Lung (tissue), 12 donors: Measurements from ENCODE around the gene HBEGF. TPM values are rescaled to one million over a fixed set of nuclear protein-coding genes. Genes with fewer than 3 reads are reported as not detected.

ENCODE experiments used
- ATAC-seq: fragments of 200-7000 bp; cut with Tn5 transposase; one replicate; pipeline ENCODE4 v1.9.1; 2020; ENCODE audit warnings: moderate number of reproducible peaks; ENCODE audit not compliant: insufficient read depth, low FRiP score
- DNase-seq, 3 donors: peaks; one replicate each; pipeline ENCODE4 v3.0.0-alpha.2; 2013 to 2017
- H3K27ac ChIP-seq, 2 donors: one replicate each; pipeline ENCODE4 v1.5.1; 2013; ENCODE audit warnings: mild to moderate bottlenecking in 2 of 2, moderate library complexity in 2 of 2, control low read depth in 1 of 2, inconsistent platforms in 1 of 2, low read depth in 1 of 2, low read length in 1 of 2
- H3K27me3 ChIP-seq, 3 donors: one replicate each; pipeline ENCODE4 v1.5.1; 2013; ENCODE audit warnings: low read length in 2 of 3; ENCODE audit not compliant: control insufficient read depth in 3 of 3, insufficient read depth in 3 of 3
- H3K36me3 ChIP-seq, 4 donors: one replicate each; pipeline ENCODE4 v1.5.1; 2013; ENCODE audit warnings: low read length in 4 of 4, mild to moderate bottlenecking in 1 of 4, moderate library complexity in 1 of 4; ENCODE audit not compliant: control insufficient read depth in 4 of 4, insufficient read depth in 4 of 4
- H3K4me1 ChIP-seq, 5 donors: one replicate each; pipeline ENCODE4 v1.5.1; 2013; ENCODE audit warnings: low read length in 5 of 5, mild to moderate bottlenecking in 2 of 5, moderate library complexity in 1 of 5; ENCODE audit not compliant: control insufficient read depth in 5 of 5, insufficient read depth in 5 of 5
- H3K4me3 ChIP-seq: one replicate; pipeline ENCODE4 v1.5.1; 2013; ENCODE audit warnings: mild to moderate bottlenecking, control low read depth, moderate library complexity
- H3K9ac ChIP-seq, 2 donors: one replicate each; pipeline ENCODE4 v1.5.1; 2013; ENCODE audit warnings: low read length in 2 of 2, control low read depth in 1 of 2; ENCODE audit not compliant: insufficient read depth in 1 of 2
- H3K9me3 ChIP-seq, 4 donors: one replicate each; pipeline ENCODE4 v1.5.1; 2013; ENCODE audit warnings: low read length in 3 of 4, mild to moderate bottlenecking in 1 of 4, moderate library complexity in 1 of 4; ENCODE audit not compliant: control insufficient read depth in 4 of 4, insufficient read depth in 3 of 4
- WGBS, 2 donors: extraction: QIAGEN DNeasy Blood & Tissue Kit; methylation state at CpG; one replicate each; pipeline ENCODE4 v1.1.7; 2013; 5-methylcytosine and 5-hydroxymethylcytosine counted together
- polyA plus RNA-seq, 2 donors: library from polyadenylated mRNA; stranded (reverse); fragments of 200-250 nt; gene quantifications; one replicate each; pipeline ENCODE4 v1.2.1, GENCODE V29; 2013
- total RNA-seq, 2 donors: library from RNA; depleted of rRNA in 1 of 2; stranded (reverse); fragments of >200 nt in 1 of 2; gene quantifications; one replicate each; pipeline ENCODE4 v1.2.1, GENCODE V29; 2014 to 2021
- TF ChIP-seq, protein P1 (sequence below): IDR thresholded peaks from 2 replicates; pipeline ENCODE4 v1.5.1; 2012; ENCODE audit warnings: mild to moderate bottlenecking; ENCODE audit errors: control extremely low read depth, extremely low read depth
- donor health status: control.
- donor health status: control.
- donor health status: Bipolar disorder and iron deficiency.
- donor health status: healthy.
- donor health status: DM: yes; HTN: yes; CAD: no.

The HBEGF gene
- total and polyA plus RNA-seq, 4 donors, result 13.0 to 27.1 (median 18.4) TPM

DNA sequence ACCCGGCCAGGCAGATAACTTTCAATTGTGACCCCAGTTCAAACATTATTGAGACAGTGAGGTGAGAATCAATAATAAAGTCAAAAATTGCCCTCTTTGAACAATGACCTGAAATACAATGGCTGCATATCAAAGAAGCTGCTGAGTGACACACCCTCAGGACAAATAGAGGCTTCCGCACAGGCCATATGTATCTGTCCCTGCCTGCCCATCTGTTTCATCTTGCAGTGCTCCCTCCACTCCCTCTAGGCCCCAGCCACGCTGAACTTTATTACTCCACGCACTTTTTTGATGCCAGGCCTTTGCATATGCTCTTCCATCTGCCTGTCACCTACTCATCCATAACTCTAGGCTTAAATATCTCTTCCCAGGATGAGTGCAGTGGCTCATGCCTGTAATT lies 27.6 kb downstream of the HBEGF start:
- Histone ChIP-seq H3K36me3 (no peaks in the 10 kb centered on the region), H3K9ac (no peak overlapping the region), H3K27ac (no peak overlapping the region), H3K9me3 (no peaks in the 10 kb centered on the region), H3K4me1 (peaks cover 7 to 24% (median 14%) of the 10 kb centered on the region in 5 donors), H3K4me3 (no peak overlapping the region), H3K27me3 (no peaks in the 10 kb centered on the region)
- DNase-seq (no peak), ATAC-seq (no peak)
- 94 to 95% methylated on average over 4 of the region's 4 CpGs for WGBS, 2 donors
- TF ChIP-seq, protein P1, sequence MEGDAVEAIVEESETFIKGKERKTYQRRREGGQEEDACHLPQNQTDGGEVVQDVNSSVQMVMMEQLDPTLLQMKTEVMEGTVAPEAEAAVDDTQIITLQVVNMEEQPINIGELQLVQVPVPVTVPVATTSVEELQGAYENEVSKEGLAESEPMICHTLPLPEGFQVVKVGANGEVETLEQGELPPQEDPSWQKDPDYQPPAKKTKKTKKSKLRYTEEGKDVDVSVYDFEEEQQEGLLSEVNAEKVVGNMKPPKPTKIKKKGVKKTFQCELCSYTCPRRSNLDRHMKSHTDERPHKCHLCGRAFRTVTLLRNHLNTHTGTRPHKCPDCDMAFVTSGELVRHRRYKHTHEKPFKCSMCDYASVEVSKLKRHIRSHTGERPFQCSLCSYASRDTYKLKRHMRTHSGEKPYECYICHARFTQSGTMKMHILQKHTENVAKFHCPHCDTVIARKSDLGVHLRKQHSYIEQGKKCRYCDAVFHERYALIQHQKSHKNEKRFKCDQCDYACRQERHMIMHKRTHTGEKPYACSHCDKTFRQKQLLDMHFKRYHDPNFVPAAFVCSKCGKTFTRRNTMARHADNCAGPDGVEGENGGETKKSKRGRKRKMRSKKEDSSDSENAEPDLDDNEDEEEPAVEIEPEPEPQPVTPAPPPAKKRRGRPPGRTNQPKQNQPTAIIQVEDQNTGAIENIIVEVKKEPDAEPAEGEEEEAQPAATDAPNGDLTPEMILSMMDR, result no peak

DNA sequence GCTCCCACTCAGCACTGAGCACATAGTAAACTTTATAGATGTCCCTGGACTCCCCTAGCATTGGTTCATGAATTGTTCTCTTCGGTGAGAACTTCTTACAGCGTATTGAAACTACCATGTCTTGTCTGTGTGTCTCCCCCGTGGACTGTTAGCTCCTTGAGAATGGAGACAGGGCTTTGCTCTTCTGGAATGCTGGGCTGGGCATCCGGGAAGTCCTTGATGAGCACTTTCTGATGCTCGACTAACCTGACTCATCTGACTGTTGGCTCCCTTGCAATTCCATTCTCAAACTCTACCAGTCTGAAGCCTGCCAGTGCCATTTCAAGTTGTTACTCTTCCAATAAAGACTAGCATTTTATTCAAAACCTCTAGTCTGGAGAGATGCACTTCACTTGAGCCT lies 28.5 kb downstream of the HBEGF start:
- no peak for DNase-seq
- no peaks in the 10 kb centered on the region for H3K36me3 ChIP-seq
- H3K27me3 ChIP-seq, result no peaks in the 10 kb centered on the region
- WGBS, 2 donors, result 77 to 86% methylated on average over 5 of the region's 5 CpGs
- H3K4me3 ChIP-seq, result no peak overlapping the region
- no peak overlapping the region for H3K27ac ChIP-seq
- H3K9me3 ChIP-seq, result no peaks in the 10 kb centered on the region
- H3K4me1 ChIP-seq, result peaks cover 0 to 17% (median 5%) of the 10 kb centered on the region in 5 donors
- ATAC-seq, result peak; percentile 27
- no peak overlapping the region for H3K9ac ChIP-seq
- TF ChIP-seq, protein P1, result no peak

DNA sequence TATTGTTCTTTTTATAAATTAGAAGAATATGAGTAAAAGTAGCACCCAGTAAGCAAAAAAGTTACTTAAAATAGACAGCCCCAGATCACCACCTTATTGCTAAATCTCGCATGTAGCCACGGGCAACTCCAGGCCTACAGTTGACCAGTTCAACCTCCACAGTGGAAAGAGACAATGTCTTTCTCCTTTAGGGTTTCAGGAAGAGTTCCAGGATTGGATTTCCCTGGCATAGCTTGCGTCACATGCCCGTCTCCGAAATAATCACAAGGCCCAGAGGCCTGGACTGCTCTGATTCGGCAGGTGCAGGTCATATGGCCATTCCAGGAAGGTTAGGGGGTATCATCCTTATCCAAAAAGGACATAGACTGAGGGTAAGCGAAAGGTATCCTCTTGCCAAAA lies 33.6 kb downstream of the HBEGF start:
- H3K4me3 ChIP-seq, result no peak overlapping the region
- H3K4me1 ChIP-seq, result peaks cover 0 to 15% (median 0%) of the 10 kb centered on the region in 5 donors
- H3K9ac ChIP-seq, result no peak overlapping the region
- no peak for ATAC-seq
- TF ChIP-seq, protein P1, result no peak
- 75 to 76% methylated on average over 7 of the region's 7 CpGs for WGBS, 2 donors
- H3K9me3 ChIP-seq, result no peaks in the 10 kb centered on the region
- no peaks in the 10 kb centered on the region for H3K36me3 ChIP-seq
- no peaks in the 10 kb centered on the region for H3K27me3 ChIP-seq
- no peak for DNase-seq
- H3K27ac ChIP-seq, result peak overlapping the region; percentile 43 to 85
